Measurements from ENCODE around the gene CTNNBL1. TPM values are rescaled to one million over a fixed set of nuclear protein-coding genes. Genes with fewer than 3 reads are reported as not detected.
"Not testable (repeated sequence)": the region's sequence is repeated elsewhere in the genome, so short reads cannot be mapped to it uniquely, and the experiment has no call there.

CTNNBL1 gene
- total RNA-seq, 2 donors from 2014 or later = 8.6 to 17.4 TPM

DNA sequence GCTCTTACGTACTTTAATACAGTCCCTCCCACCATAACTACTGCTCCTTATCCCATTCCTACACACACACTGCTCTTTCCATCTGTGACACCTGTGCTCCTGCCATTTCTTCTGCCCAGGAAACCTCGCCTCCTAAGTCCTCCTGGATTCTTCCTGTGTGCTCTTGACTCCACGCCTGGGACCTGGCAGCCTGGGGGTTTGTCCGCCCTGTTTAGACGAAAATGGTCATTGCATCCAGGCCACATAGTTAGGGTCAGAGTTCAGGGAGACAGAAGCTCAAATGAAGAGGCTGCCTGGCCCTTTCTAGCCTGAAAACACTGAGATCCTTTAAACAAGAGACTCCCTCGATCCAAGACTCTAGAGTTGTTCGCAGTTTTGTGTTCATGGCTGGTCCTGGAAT is 17.4 kb upstream of the CTNNBL1 start:
- ATAC-seq = no peak
- no peaks in the 10 kb centered on the region for H3K4me1 ChIP-seq
- H3K27me3 ChIP-seq = no peaks in the 10 kb centered on the region

DNA sequence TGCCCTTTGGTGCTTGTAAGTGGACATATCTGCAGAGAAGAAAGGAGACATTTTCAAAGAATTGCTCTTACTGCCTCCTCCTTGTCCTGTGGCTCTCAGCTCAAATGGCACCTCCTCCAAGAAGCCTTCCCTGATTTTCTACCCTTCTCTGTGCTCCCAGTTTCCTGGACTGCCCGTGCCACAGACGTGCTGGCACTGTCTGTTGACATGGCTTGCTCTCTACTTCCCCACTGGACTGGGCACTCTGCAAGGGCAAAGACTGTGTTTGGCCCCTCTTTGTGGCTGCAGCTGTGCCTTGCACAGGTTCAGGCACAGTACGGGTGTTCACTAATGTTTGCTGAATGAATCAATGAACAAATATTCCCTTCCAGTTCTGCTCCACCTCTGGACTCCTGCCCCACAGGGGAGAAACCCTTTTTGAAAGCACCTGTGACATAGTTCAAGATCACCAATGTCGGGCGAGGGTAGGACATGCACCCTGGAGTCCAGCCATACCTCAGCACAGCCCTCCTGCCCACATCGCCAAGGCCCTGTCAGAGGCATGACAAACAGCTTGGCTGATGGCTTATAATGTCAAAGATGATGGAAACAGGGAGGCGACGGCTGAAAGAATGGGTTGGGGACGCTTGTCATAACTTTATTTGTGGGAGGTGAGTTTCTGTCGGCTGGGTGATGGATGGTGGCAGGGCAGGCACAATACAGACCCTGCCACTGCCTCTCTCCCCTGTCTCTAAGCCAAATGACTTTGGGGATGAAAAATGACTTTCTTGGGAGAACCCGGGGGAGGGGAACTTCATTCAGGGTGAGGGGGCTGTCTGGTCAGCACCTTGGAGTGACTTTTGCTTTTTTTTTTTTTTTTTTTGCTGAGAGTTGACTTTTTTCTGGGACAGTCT is 15.6 kb upstream of the CTNNBL1 start:
- Histone ChIP-seq H3K36me3 (replicated peaks in 1 of 2; ENCODE audit: insufficient read depth in 1 of 2, low read depth in 2 of 2) (no peaks in the 10 kb centered on the region), H3K4me3 (no peak overlapping the region), H3K4me1 (no peaks in the 10 kb centered on the region), H3K27me3 (no peaks in the 10 kb centered on the region), H3K9me3 (no peaks in the 10 kb centered on the region), H3K27ac (no peak overlapping the region)
- ATAC-seq (no peak), DNase-seq (no peak)
- intact Hi-C loops (cut with DNase I) = no loop called here
- 15 to 26% methylated on average over 10 to 11 of the region's 11 CpGs for WGBS, 2 donors
- TF ChIP-seq, protein P1, sequence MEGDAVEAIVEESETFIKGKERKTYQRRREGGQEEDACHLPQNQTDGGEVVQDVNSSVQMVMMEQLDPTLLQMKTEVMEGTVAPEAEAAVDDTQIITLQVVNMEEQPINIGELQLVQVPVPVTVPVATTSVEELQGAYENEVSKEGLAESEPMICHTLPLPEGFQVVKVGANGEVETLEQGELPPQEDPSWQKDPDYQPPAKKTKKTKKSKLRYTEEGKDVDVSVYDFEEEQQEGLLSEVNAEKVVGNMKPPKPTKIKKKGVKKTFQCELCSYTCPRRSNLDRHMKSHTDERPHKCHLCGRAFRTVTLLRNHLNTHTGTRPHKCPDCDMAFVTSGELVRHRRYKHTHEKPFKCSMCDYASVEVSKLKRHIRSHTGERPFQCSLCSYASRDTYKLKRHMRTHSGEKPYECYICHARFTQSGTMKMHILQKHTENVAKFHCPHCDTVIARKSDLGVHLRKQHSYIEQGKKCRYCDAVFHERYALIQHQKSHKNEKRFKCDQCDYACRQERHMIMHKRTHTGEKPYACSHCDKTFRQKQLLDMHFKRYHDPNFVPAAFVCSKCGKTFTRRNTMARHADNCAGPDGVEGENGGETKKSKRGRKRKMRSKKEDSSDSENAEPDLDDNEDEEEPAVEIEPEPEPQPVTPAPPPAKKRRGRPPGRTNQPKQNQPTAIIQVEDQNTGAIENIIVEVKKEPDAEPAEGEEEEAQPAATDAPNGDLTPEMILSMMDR (IDR thresholded peaks at IDR 0.05) = no peak
- no peak for TF ChIP-seq POLR2A (IDR thresholded peaks at IDR 0.05)

More for the DNA sequence above, 17.4 kb upstream of the CTNNBL1 start:
- no peak for DNase-seq
- 71 to 72% methylated on average over 5 to 7 of the region's 7 CpGs for WGBS, 2 donors
- intact Hi-C loops (cut with DNase I) = no loop called here
- Histone ChIP-seq H3K27ac (no peak overlapping the region), H3K4me3 (no peak overlapping the region), H3K9me3 (no peaks in the 10 kb centered on the region), H3K36me3 (replicated peaks in 1 of 2; ENCODE audit: insufficient read depth in 1 of 2, low read depth in 2 of 2) (no peaks in the 10 kb centered on the region)
- TF ChIP-seq POLR2A (IDR thresholded peaks at IDR 0.05) = no peak
- TF ChIP-seq, protein P1 (IDR thresholded peaks at IDR 0.05) = no peak

DNA sequence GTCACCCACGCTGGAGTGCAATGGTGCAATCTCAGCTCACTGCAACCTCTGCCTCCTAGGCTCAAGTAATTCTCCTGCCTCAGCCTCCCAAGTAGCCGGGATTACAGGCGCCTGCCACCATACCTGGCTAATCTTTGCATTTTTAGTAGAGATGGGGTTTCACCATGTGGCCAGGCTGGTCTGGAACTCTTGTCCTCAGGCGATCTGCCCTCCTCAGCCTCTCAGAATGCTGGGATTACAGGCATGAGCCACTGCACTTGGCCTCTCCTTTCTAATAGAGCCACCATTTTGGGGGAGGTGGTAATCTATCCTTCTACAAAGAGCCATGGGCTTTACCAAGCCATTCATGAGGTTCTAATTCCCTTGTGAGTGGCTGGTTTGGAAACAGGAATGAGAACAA is 14.1 kb upstream of the CTNNBL1 start:
- intact Hi-C loops (cut with DNase I); H3K27me3 ChIP-seq; ATAC-seq; H3K4me3 ChIP-seq; H3K36me3 ChIP-seq (replicated peaks in 1 of 2; ENCODE audit: insufficient read depth in 1 of 2, low read depth in 2 of 2); H3K27ac ChIP-seq; H3K4me1 ChIP-seq; H3K9me3 ChIP-seq; DNase-seq: not testable (repeated sequence)
- WGBS, 2 donors = 64 to 80% methylated on average over 4 of the region's 4 CpGs

DNA sequence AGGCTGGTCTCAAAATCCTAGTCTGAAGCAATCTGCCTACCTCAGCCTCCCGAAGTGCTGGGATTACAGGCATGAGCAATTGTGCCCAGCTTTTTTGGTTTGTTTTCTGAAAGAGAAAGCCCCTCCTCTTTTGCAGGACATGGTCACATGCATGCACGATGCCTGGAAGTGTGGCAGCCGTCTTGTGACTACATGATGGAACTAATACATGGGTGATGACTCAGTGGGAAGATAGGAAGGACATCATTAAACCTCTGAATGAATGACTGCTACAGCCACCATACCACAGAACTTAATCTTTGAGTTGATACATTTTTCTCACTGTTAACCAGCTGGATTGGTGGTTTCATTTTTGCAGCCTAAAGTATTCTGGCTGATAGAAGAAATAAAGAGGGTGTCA is 13.4 kb upstream of the CTNNBL1 start:
- no peak for ATAC-seq

DNA sequence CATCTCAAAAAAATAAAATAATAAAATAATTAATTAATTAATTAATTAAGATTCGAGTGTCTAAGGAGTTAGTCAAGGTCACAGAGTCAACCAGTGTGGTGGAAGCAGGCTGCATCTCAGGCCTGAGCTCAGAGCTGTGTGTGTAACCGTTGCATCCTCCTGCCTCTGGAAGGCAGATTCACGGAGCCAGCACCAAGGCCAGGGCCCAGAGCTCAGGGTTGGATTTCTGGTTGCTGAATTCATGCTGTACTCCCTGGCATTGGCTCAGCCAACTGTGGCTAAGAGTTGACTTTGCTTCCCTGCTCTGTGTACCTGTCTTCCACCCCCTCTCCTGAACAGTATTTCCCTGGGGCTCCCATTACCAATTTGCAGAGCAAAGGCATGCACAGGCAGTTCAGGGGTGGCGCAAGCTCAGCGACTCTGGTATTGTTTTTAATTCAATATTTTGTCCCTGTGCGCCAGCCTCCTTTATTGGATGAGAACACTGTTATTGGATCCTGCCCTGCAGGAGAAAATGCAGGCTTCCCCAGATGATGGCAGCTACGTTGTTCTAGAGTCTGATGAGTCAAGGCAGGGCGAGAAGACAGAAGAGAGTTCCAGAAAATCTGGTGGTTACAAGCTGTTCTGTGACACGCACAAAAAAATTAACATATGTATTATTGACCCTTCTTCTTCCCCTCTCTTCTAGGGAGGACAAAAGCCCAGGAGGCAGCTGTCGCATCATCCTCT is 12.3 kb upstream of the CTNNBL1 start:
- Histone ChIP-seq H3K9me3 (no peaks in the 10 kb centered on the region), H3K36me3 (replicated peaks in 1 of 2; ENCODE audit: insufficient read depth in 1 of 2, low read depth in 2 of 2) (no peaks in the 10 kb centered on the region), H3K27me3 (no peaks in the 10 kb centered on the region), H3K4me1 (no peaks in the 10 kb centered on the region), H3K4me3 (no peak overlapping the region), H3K27ac (no peak overlapping the region)
- TF ChIP-seq, protein P1 (IDR thresholded peaks at IDR 0.05) = no peak
- no peak for TF ChIP-seq POLR2A (IDR thresholded peaks at IDR 0.05)
- no peak for ATAC-seq
- WGBS, 2 donors = 57 to 64% methylated on average over 10 of the region's 10 CpGs
- intact Hi-C loops (cut with DNase I) = no loop called here
- no peak for DNase-seq

More for the DNA sequence above, 13.4 kb upstream of the CTNNBL1 start:
- Histone ChIP-seq H3K9me3 (no peaks in the 10 kb centered on the region), H3K4me3 (no peak overlapping the region), H3K27ac (no peak overlapping the region), H3K36me3 (replicated peaks in 1 of 2; ENCODE audit: insufficient read depth in 1 of 2, low read depth in 2 of 2) (no peaks in the 10 kb centered on the region), H3K27me3 (no peaks in the 10 kb centered on the region), H3K4me1 (no peaks in the 10 kb centered on the region)
- intact Hi-C loops (cut with DNase I) = no loop called here
- 27 to 80% methylated on average over 1 to 3 of the region's 3 CpGs for WGBS, 2 donors
- TF ChIP-seq POLR2A (IDR thresholded peaks at IDR 0.05) = no peak
- TF ChIP-seq, protein P1 (IDR thresholded peaks at IDR 0.05) = no peak
- DNase-seq = no peak

DNA sequence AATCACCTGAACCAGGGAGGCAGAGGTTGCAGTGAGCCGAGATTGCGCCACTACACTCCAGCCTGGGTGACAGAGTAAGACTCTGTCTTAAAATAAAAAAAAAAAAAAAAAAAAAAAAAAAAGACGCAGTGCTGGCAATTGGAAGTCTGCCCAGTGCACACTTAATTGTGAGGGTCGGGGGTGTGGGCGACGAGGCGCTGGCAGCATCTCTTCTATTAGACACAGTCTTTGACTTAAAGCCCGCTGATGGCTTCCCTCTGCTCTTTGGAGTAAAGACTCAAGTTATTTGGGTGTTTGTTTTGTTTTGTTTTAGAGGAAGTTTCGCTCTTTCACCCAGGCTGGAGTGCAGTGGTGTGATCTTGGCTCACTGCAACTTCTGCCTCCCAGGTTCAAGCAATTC is 10.7 kb upstream of the CTNNBL1 start:
- H3K4me3 ChIP-seq; H3K4me1 ChIP-seq; H3K36me3 ChIP-seq (replicated peaks in 1 of 2; ENCODE audit: insufficient read depth in 1 of 2, low read depth in 2 of 2); H3K9me3 ChIP-seq; intact Hi-C loops (cut with DNase I); H3K27ac ChIP-seq; DNase-seq; H3K27me3 ChIP-seq; ATAC-seq: not testable (repeated sequence)
- 50 to 56% methylated on average over 8 to 9 of the region's 9 CpGs for WGBS, 2 donors
